ENCODE measurements around the gene CCSER1.

CCSER1 gene

GRCh38 chr4:91362125-91362524 lies 1234.9 kb downstream of the CCSER1 start:
- H3K23ac ChIP-seq (ENCODE audit: low read depth, low read length, poor library complexity), result no peak overlapping the region
- no peak overlapping the region for H3K18ac ChIP-seq (ENCODE audit: low read length)
- H2BK120ac ChIP-seq (ENCODE audit: low read depth, low read length), result no peak overlapping the region
- no peak overlapping the region for H2BK12ac ChIP-seq (ENCODE audit: low read length)
- no CpG with 5 or more reads among the region's 1 CpG for WGBS, 2 donors (ENCODE audit: extremely low coverage in 2 of 2, insufficient read length in 2 of 2, insufficient replicate concordance in 1 of 2)
- H2BK5ac ChIP-seq (ENCODE audit: low read length), result no peak overlapping the region
- H3K9ac ChIP-seq (ENCODE audit: low read depth, low read length, poor library complexity), result no peak overlapping the region
- no peak overlapping the region for H2BK15ac ChIP-seq (ENCODE audit: low read length)
- H4K8ac ChIP-seq (ENCODE audit: low read depth, low read length), result no peak overlapping the region
- no peak overlapping the region for H3K27ac ChIP-seq (replicated peaks; ENCODE audit: low read length)
- no peak overlapping the region for H3K4me2 ChIP-seq (ENCODE audit: insufficient read depth, low read length, poor library complexity, severe bottlenecking)
- no peak overlapping the region for H2AK5ac ChIP-seq (ENCODE audit: low read depth, low read length)
- no peak overlapping the region for H2AFZ ChIP-seq (ENCODE audit: low read length)
- H3K27me3 ChIP-seq (ENCODE audit: control insufficient read depth in 3 of 3, insufficient read depth in 3 of 3, low read depth in 1 of 3, low read length in 3 of 3), result no peaks in the 10 kb centered on the region
- DNase-seq (ENCODE audit: low spot score), result no peak
- H3K9me3 ChIP-seq (replicated peaks in 1 of 2; ENCODE audit: control insufficient read depth in 2 of 2, insufficient read depth in 1 of 2, low read depth in 1 of 2, low read length in 2 of 2), result no peaks in the 10 kb centered on the region
- H3K79me1 ChIP-seq (ENCODE audit: low read depth, low read length), result no peaks in the 10 kb centered on the region
- no peak overlapping the region for H3K14ac ChIP-seq (ENCODE audit: low read length)
- no peak overlapping the region for H3K4ac ChIP-seq (ENCODE audit: low read length)
- no peak overlapping the region for H3K4me3 ChIP-seq (ENCODE audit: low read length in 2 of 2)
- no peaks in the 10 kb centered on the region for H3K36me3 ChIP-seq (replicated peaks in 1 of 2; ENCODE audit: control insufficient read depth in 2 of 2, insufficient read depth in 2 of 2, low read length in 2 of 2)
- no peak overlapping the region for H4K91ac ChIP-seq (ENCODE audit: low read depth, low read length, poor library complexity)
- no peaks in the 10 kb centered on the region for H3K4me1 ChIP-seq (ENCODE audit: control insufficient read depth in 2 of 2, insufficient read depth in 1 of 2, low read depth in 1 of 2, low read length in 2 of 2)

GRCh38 chr4:91366554-91366953 lies 1239.4 kb downstream of the CCSER1 start:
- no peak overlapping the region for H2AFZ ChIP-seq (ENCODE audit: low read length)
- H3K14ac ChIP-seq (ENCODE audit: low read length), result no peak overlapping the region
- no peak overlapping the region for H3K9ac ChIP-seq (ENCODE audit: low read depth, low read length, poor library complexity)
- H3K36me3 ChIP-seq (replicated peaks in 1 of 2; ENCODE audit: control insufficient read depth in 2 of 2, insufficient read depth in 2 of 2, low read length in 2 of 2), result no peaks in the 10 kb centered on the region
- no peak overlapping the region for H4K91ac ChIP-seq (ENCODE audit: low read depth, low read length, poor library complexity)
- no peak overlapping the region for H3K18ac ChIP-seq (ENCODE audit: low read length)
- H3K4ac ChIP-seq (ENCODE audit: low read length), result no peak overlapping the region
- no peak overlapping the region for H3K27ac ChIP-seq (replicated peaks; ENCODE audit: low read length)
- no peak overlapping the region for H2BK15ac ChIP-seq (ENCODE audit: low read length)
- no peak overlapping the region for H3K4me2 ChIP-seq (ENCODE audit: insufficient read depth, low read length, poor library complexity, severe bottlenecking)
- no peak for DNase-seq (ENCODE audit: low spot score)
- H4K8ac ChIP-seq (ENCODE audit: low read depth, low read length), result no peak overlapping the region
- no peak overlapping the region for H3K23ac ChIP-seq (ENCODE audit: low read depth, low read length, poor library complexity)
- H3K79me1 ChIP-seq (ENCODE audit: low read depth, low read length), result no peaks in the 10 kb centered on the region
- H3K27me3 ChIP-seq (ENCODE audit: control insufficient read depth in 3 of 3, insufficient read depth in 3 of 3, low read depth in 1 of 3, low read length in 3 of 3), result no peaks in the 10 kb centered on the region
- H3K9me3 ChIP-seq (replicated peaks in 1 of 2; ENCODE audit: control insufficient read depth in 2 of 2, insufficient read depth in 1 of 2, low read depth in 1 of 2, low read length in 2 of 2), result no peaks in the 10 kb centered on the region
- no peak overlapping the region for H2BK120ac ChIP-seq (ENCODE audit: low read depth, low read length)
- no peak overlapping the region for H2BK12ac ChIP-seq (ENCODE audit: low read length)
- H3K4me3 ChIP-seq (ENCODE audit: low read length in 2 of 2), result no peak overlapping the region
- H3K4me1 ChIP-seq (ENCODE audit: control insufficient read depth in 2 of 2, insufficient read depth in 1 of 2, low read depth in 1 of 2, low read length in 2 of 2), result no peaks in the 10 kb centered on the region
- H2BK5ac ChIP-seq (ENCODE audit: low read length), result no peak overlapping the region
- no peak overlapping the region for H2AK5ac ChIP-seq (ENCODE audit: low read depth, low read length)

- no peak overlapping the region for H3K18ac ChIP-seq (ENCODE audit: low read length)
- no peak overlapping the region for H3K27ac ChIP-seq (replicated peaks; ENCODE audit: low read length)
- H4K8ac ChIP-seq (ENCODE audit: low read depth, low read length), result no peak overlapping the region
- no peak overlapping the region for H2BK120ac ChIP-seq (ENCODE audit: low read depth, low read length)
- H2AK5ac ChIP-seq (ENCODE audit: low read depth, low read length), result no peak overlapping the region
- WGBS, 2 donors (ENCODE audit: extremely low coverage in 2 of 2, insufficient read length in 2 of 2, insufficient replicate concordance in 1 of 2), result no CpG with 5 or more reads among the region's 3 CpGs
- no peak overlapping the region for H3K23ac ChIP-seq (ENCODE audit: low read depth, low read length, poor library complexity)
- H2BK12ac ChIP-seq (ENCODE audit: low read length), result no peak overlapping the region
- no peaks in the 10 kb centered on the region for H3K9me3 ChIP-seq (replicated peaks in 1 of 2; ENCODE audit: control insufficient read depth in 2 of 2, insufficient read depth in 1 of 2, low read depth in 1 of 2, low read length in 2 of 2)
- no peak overlapping the region for H3K14ac ChIP-seq (ENCODE audit: low read length)
- no peak overlapping the region for H4K91ac ChIP-seq (ENCODE audit: low read depth, low read length, poor library complexity)
- no peak overlapping the region for H3K4ac ChIP-seq (ENCODE audit: low read length)
- no peak overlapping the region for H3K4me3 ChIP-seq (ENCODE audit: low read length in 2 of 2)
- no peak overlapping the region for H3K9ac ChIP-seq (ENCODE audit: low read depth, low read length, poor library complexity)
- DNase-seq (ENCODE audit: low spot score), result no peak
- H2BK15ac ChIP-seq (ENCODE audit: low read length), result no peak overlapping the region
- no peak overlapping the region for H2AFZ ChIP-seq (ENCODE audit: low read length)
- H2BK5ac ChIP-seq (ENCODE audit: low read length), result no peak overlapping the region
- no peak overlapping the region for H3K4me2 ChIP-seq (ENCODE audit: insufficient read depth, low read length, poor library complexity, severe bottlenecking)
- no peaks in the 10 kb centered on the region for H3K27me3 ChIP-seq (ENCODE audit: control insufficient read depth in 3 of 3, insufficient read depth in 3 of 3, low read depth in 1 of 3, low read length in 3 of 3)
- H3K36me3 ChIP-seq (replicated peaks in 1 of 2; ENCODE audit: control insufficient read depth in 2 of 2, insufficient read depth in 2 of 2, low read length in 2 of 2), result no peaks in the 10 kb centered on the region
- H3K4me1 ChIP-seq (ENCODE audit: control insufficient read depth in 2 of 2, insufficient read depth in 1 of 2, low read depth in 1 of 2, low read length in 2 of 2), result no peaks in the 10 kb centered on the region
- no peaks in the 10 kb centered on the region for H3K79me1 ChIP-seq (ENCODE audit: low read depth, low read length)
Measured at GRCh38 chr4:91369116-91369515, 1241.9 kb downstream of the CCSER1 start.

- Histone ChIP-seq H3K4me3 (ENCODE audit: low read length in 2 of 2) (no peak overlapping the region), H3K18ac (ENCODE audit: low read length) (no peak overlapping the region), H3K27me3 (ENCODE audit: control insufficient read depth in 3 of 3, insufficient read depth in 3 of 3, low read depth in 1 of 3, low read length in 3 of 3) (no peaks in the 10 kb centered on the region), H3K27ac (replicated peaks; ENCODE audit: low read length) (no peak overlapping the region), H3K4ac (ENCODE audit: low read length) (no peak overlapping the region), H3K14ac (ENCODE audit: low read length) (no peak overlapping the region), H3K4me2 (ENCODE audit: insufficient read depth, low read length, poor library complexity, severe bottlenecking) (no peak overlapping the region), H3K9me3 (replicated peaks in 1 of 2; ENCODE audit: control insufficient read depth in 2 of 2, insufficient read depth in 1 of 2, low read depth in 1 of 2, low read length in 2 of 2) (no peaks in the 10 kb centered on the region), H2AFZ (ENCODE audit: low read length) (no peak overlapping the region), H3K36me3 (replicated peaks in 1 of 2; ENCODE audit: control insufficient read depth in 2 of 2, insufficient read depth in 2 of 2, low read length in 2 of 2) (no peaks in the 10 kb centered on the region), H2BK15ac (ENCODE audit: low read length) (no peak overlapping the region), H4K91ac (ENCODE audit: low read depth, low read length, poor library complexity) (no peak overlapping the region), H4K8ac (ENCODE audit: low read depth, low read length) (no peak overlapping the region), H2BK120ac (ENCODE audit: low read depth, low read length) (no peak overlapping the region), H2AK5ac (ENCODE audit: low read depth, low read length) (no peak overlapping the region), H3K4me1 (ENCODE audit: control insufficient read depth in 2 of 2, insufficient read depth in 1 of 2, low read depth in 1 of 2, low read length in 2 of 2) (no peaks in the 10 kb centered on the region), H2BK5ac (ENCODE audit: low read length) (no peak overlapping the region), H3K79me1 (ENCODE audit: low read depth, low read length) (no peaks in the 10 kb centered on the region), H2BK12ac (ENCODE audit: low read length) (no peak overlapping the region), H3K9ac (ENCODE audit: low read depth, low read length, poor library complexity) (no peak overlapping the region), H3K23ac (ENCODE audit: low read depth, low read length, poor library complexity) (no peak overlapping the region)
- WGBS, 2 donors (ENCODE audit: extremely low coverage in 2 of 2, insufficient read length in 2 of 2, insufficient replicate concordance in 1 of 2), result no CpG with 5 or more reads among the region's 4 CpGs
- no peak for DNase-seq (ENCODE audit: low spot score)
Measured at GRCh38 chr4:91373546-91373945, 1246.4 kb downstream of the CCSER1 start.
